Measurements from ENCODE around the gene GDPD4.

Gene GDPD4

GRCh38 chr11:77301510-77301909, at the start of gene GDPD4:
TSS of gene GDPD4 (minus strand) at chr11:77301686. CDS start at chr11:77285137, 16,549 bp downstream.
- no peak within 1 kb of the TSS for H3K4me3 ChIP-seq (ENCODE audit: low read depth, low read length)
- TF ChIP-seq CTCF (IDR thresholded peaks at IDR 0.05; ENCODE audit: low read depth, low read length) = no peak

GRCh38 chr11:77347948-77348347, 46.5 kb upstream of the GDPD4 start:
- no peak for TF ChIP-seq CTCF (IDR thresholded peaks at IDR 0.05; ENCODE audit: low read depth, low read length)
- H3K4me3 ChIP-seq (ENCODE audit: low read depth, low read length) = no peak overlapping the region

- no peak overlapping the region for H3K4me3 ChIP-seq (ENCODE audit: low read depth, low read length)
- no peak for TF ChIP-seq CTCF (IDR thresholded peaks at IDR 0.05; ENCODE audit: low read depth, low read length)
These were observed 45.6 kb upstream of the GDPD4 start for GRCh38 chr11:77346906-77347603.

GRCh38 chr11:77345621-77346020, 44.1 kb upstream of the GDPD4 start:
- TF ChIP-seq CTCF (IDR thresholded peaks at IDR 0.05; ENCODE audit: low read depth, low read length) = no peak
- no peak overlapping the region for H3K4me3 ChIP-seq (ENCODE audit: low read depth, low read length)

GRCh38 chr11:77340501-77340900, 39.0 kb upstream of the GDPD4 start:
- no peak overlapping the region for H3K4me3 ChIP-seq (ENCODE audit: low read depth, low read length)
- TF ChIP-seq CTCF (IDR thresholded peaks at IDR 0.05; ENCODE audit: low read depth, low read length) = no peak

GRCh38 chr11:77332259-77332658, 30.8 kb upstream of the GDPD4 start:
- no peak for TF ChIP-seq CTCF (IDR thresholded peaks at IDR 0.05; ENCODE audit: low read depth, low read length)
- no peak overlapping the region for H3K4me3 ChIP-seq (ENCODE audit: low read depth, low read length)

- TF ChIP-seq CTCF (IDR thresholded peaks at IDR 0.05; ENCODE audit: low read depth, low read length) = no peak
These were observed 23.7 kb upstream of the GDPD4 start for GRCh38 chr11:77325159-77325558.

More at GRCh38 chr11:77325159-77325558, 23.7 kb upstream of the GDPD4 start:
- no peak overlapping the region for H3K4me3 ChIP-seq (ENCODE audit: low read depth, low read length)
